ENCODE data around the gene TMEM247. TPM values are rescaled to one million over a fixed set of nuclear protein-coding genes. Genes with fewer than 3 reads are reported as not detected.

The TMEM247 gene
- total and polyA plus RNA-seq, 2 donors (not counting 3 experiments of a cell fraction or from before 2014, with no cell fraction given), result not detected

DNA sequence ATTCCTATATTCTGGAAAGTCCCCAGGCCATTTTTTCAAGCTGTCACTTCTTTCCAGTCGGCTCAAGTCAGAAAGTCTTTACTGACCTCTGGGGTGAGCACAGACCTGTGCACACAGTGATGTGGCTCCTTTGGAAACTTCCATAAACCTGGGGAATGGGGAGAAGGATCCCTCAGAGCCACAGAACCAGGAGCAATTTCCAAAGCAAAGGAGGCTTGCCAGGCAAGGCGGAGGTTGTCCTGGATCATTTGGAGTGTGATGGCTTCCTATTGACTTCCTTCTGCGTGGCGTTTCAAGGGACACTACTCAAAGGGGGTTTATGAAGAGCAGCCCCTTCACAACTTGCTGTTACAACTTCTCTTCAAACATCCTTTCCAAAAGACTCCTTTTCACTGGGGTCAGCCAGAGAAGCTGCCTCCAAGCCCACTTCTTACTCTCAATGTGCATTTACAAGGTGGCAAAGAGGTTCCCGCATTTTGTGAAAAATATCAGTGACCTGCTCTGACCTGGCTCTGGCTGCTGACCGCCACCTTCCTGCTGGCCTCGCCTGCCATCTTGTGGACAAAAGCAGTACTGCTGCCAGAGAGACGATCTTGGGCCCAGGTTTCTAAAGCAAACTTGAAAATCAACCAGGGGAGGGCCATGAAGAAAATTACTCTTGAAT is 18.2 kb upstream of the TMEM247 start:
- intact Hi-C loops (cut with micrococcal nuclease), result loop anchor here (1.0 to 2.0 kb wide), 6 partner anchors 161 to 818 kb away; partner anchors contain the start of gene PRKCE
- Histone ChIP-seq H3K4me2 (ENCODE audit: insufficient read depth, low read length) (no peak overlapping the region), H3K9me1 (replicated peaks; ENCODE audit: control insufficient read depth, extremely low read depth, insufficient read depth, low read length) (no peaks in the 10 kb centered on the region), H2AFZ (ENCODE audit: low read depth, low read length) (no peak overlapping the region), H3K27me3 (ENCODE audit: control insufficient read depth in 2 of 2, insufficient read depth in 2 of 2, low read length in 2 of 2) (no peaks in the 10 kb centered on the region), H3K9ac (replicated peaks; ENCODE audit: extremely low read depth, insufficient read depth, low read length) (no peak overlapping the region), H3K36me3 (ENCODE audit: control insufficient read depth in 2 of 2, extremely low read depth in 1 of 2, insufficient read depth in 2 of 2, low read length in 2 of 2) (no peaks in the 10 kb centered on the region), H3K27ac (ENCODE audit: insufficient read depth, low read depth, low read length) (no peak overlapping the region), H3K9me3 (replicated peaks; ENCODE audit: control insufficient read depth, insufficient read depth, low read length) (no peaks in the 10 kb centered on the region), H3K79me2 (ENCODE audit: control insufficient read depth, insufficient read depth, low read length) (no peaks in the 10 kb centered on the region), H4K20me1 (replicated peaks; ENCODE audit: control insufficient read depth, extremely low read depth, insufficient read depth, low read length) (no peaks in the 10 kb centered on the region), H3K4me1 (ENCODE audit: control insufficient read depth, extremely low read depth, insufficient read depth, low read length) (no peaks in the 10 kb centered on the region), H3K4me3 (replicated peaks in 1 of 3; ENCODE audit: insufficient read depth in 1 of 3, low read depth in 1 of 3, low read length in 3 of 3) (no peak overlapping the region)
- CTCF ChIA-PET, result interaction anchor here (0.6 to 2.5 kb wide), 6 partner anchors 10 to 451 kb away, joined by 3 to 15 read pairs (median 4); no protein-coding TSS in a partner anchor
- DNase-seq (ENCODE audit: low read depth, low spot score) (peak; percentile 72), FAIRE-seq (peak; percentile 98)
- POLR2A ChIA-PET, result no interaction called here
- TF ChIP-seq, protein P1, sequence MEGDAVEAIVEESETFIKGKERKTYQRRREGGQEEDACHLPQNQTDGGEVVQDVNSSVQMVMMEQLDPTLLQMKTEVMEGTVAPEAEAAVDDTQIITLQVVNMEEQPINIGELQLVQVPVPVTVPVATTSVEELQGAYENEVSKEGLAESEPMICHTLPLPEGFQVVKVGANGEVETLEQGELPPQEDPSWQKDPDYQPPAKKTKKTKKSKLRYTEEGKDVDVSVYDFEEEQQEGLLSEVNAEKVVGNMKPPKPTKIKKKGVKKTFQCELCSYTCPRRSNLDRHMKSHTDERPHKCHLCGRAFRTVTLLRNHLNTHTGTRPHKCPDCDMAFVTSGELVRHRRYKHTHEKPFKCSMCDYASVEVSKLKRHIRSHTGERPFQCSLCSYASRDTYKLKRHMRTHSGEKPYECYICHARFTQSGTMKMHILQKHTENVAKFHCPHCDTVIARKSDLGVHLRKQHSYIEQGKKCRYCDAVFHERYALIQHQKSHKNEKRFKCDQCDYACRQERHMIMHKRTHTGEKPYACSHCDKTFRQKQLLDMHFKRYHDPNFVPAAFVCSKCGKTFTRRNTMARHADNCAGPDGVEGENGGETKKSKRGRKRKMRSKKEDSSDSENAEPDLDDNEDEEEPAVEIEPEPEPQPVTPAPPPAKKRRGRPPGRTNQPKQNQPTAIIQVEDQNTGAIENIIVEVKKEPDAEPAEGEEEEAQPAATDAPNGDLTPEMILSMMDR (IDR thresholded peaks at IDR 0.05; ENCODE audit: extremely low read depth in 1 of 2, insufficient read depth in 1 of 2, low read depth in 1 of 2, low read length in 2 of 2), result peak; percentile 93
- no peak for TF ChIP-seq POLR2A (IDR thresholded peaks at IDR 0.05; ENCODE audit: low read depth, low read length)
- BruUV-seq (replicated peaks), result no TSS peak
- dilution Hi-C loops (cut with MboI; ENCODE audit: extremely low pct_ligation_motif_present, low sequenced_read_pairs), result no loop called here

DNA sequence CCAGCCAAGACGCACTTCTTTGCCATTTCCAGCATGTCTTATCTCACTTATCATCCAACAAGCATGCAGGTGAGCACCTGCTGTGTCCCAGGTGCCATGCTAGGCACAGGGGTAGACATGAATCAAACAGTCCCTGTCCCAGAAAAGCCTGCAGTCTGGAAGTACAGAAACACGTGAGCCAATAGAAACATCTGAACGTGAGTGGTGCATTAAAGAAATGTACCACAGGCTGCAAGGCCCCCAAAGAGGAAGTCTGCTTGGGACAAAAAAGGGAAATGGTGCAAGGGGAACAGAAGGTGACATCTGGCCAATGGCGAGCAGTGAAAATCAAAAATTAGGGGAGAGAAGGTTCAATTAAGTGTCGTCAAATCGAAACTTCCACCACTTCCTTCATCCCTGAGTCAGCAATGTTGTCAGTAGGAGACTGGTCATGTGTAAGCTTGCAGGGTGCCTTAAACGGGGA is 17.6 kb upstream of the TMEM247 start:
- Histone ChIP-seq H3K4me2 (ENCODE audit: insufficient read depth, low read length) (no peak overlapping the region), H3K4me1 (ENCODE audit: control insufficient read depth, extremely low read depth, insufficient read depth, low read length) (no peaks in the 10 kb centered on the region), H3K36me3 (ENCODE audit: control insufficient read depth in 2 of 2, extremely low read depth in 1 of 2, insufficient read depth in 2 of 2, low read length in 2 of 2) (no peaks in the 10 kb centered on the region), H4K20me1 (replicated peaks; ENCODE audit: control insufficient read depth, extremely low read depth, insufficient read depth, low read length) (no peaks in the 10 kb centered on the region), H3K27me3 (ENCODE audit: control insufficient read depth in 2 of 2, insufficient read depth in 2 of 2, low read length in 2 of 2) (no peaks in the 10 kb centered on the region), H3K9ac (replicated peaks; ENCODE audit: extremely low read depth, insufficient read depth, low read length) (no peak overlapping the region), H3K27ac (ENCODE audit: insufficient read depth, low read depth, low read length) (no peak overlapping the region), H3K79me2 (ENCODE audit: control insufficient read depth, insufficient read depth, low read length) (no peaks in the 10 kb centered on the region), H3K9me3 (replicated peaks; ENCODE audit: control insufficient read depth, insufficient read depth, low read length) (no peaks in the 10 kb centered on the region), H3K4me3 (replicated peaks in 1 of 3; ENCODE audit: insufficient read depth in 1 of 3, low read depth in 1 of 3, low read length in 3 of 3) (no peak overlapping the region), H3K9me1 (replicated peaks; ENCODE audit: control insufficient read depth, extremely low read depth, insufficient read depth, low read length) (no peaks in the 10 kb centered on the region), H2AFZ (ENCODE audit: low read depth, low read length) (no peak overlapping the region)
- no peak for TF ChIP-seq POLR2AphosphoS5 (IDR thresholded peaks at IDR 0.05; ENCODE audit: insufficient read depth, low read depth, low read length)
- TF ChIP-seq JUN (IDR thresholded peaks at IDR 0.05; ENCODE audit: borderline replicate concordance, insufficient read depth, insufficient read length, low read depth), result no peak
- TF ChIP-seq, protein P1 (IDR thresholded peaks at IDR 0.05; ENCODE audit: extremely low read depth in 1 of 2, insufficient read depth in 1 of 2, low read depth in 1 of 2, low read length in 2 of 2), result no peak
- no peak for TF ChIP-seq EZH2 (IDR thresholded peaks at IDR 0.05; ENCODE audit: borderline replicate concordance, low read depth, low read length, severe bottlenecking)
- TF ChIP-seq MYC (IDR thresholded peaks at IDR 0.05; ENCODE audit: low read depth, low read length), result no peak
- ChIA-PET CTCF (interaction anchor here (0.8 to 1.3 kb wide), 7 partner anchors 20 to 464 kb away, joined by 3 to 5 read pairs (median 3); no protein-coding TSS in a partner anchor), POLR2A (no interaction called here)
- dilution Hi-C loops (cut with MboI; ENCODE audit: extremely low pct_ligation_motif_present, low sequenced_read_pairs), result no loop called here
- FAIRE-seq, result no peak
- BruUV-seq (replicated peaks), result no TSS peak
- intact Hi-C loops (cut with micrococcal nuclease), result loop anchor here (1.0 to 2.0 kb wide), 6 partner anchors 161 to 818 kb away; partner anchors contain the start of gene PRKCE
- DNase-seq (ENCODE audit: low read depth, low spot score), result no peak
